ENCODE results near the gene NCF4. TPM values are rescaled to one million over a fixed set of nuclear protein-coding genes. Genes with fewer than 3 reads are reported as not detected.

NCF4 gene
- total RNA-seq, 1 experiment from 2014 or later, result not detected

DNA sequence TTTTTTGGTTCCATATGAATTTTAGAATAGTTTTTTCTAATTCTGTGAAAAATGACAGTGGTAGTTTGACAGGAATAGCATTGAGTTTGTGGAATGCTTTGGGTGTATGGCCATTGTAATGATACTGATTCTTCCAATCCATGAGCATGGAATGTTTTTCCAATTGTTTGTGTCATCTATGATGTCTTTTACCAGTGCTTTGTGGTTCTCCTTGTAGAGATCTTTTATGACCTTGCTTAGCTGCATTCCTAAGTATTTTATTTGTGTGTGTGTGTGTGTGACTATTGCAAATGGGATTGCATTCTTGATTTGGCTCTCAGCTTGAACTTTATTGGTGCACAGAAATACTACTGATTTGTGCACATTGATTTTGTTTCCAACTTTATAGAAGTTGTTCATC, 49.7 kb downstream of the NCF4 start:
- H4K20me1 ChIP-seq (ENCODE audit: control insufficient read depth, insufficient read depth, insufficient read length), result no peaks in the 10 kb centered on the region
- H3K79me2 ChIP-seq (ENCODE audit: insufficient read depth, low read length), result no peaks in the 10 kb centered on the region
- no peaks in the 10 kb centered on the region for H3K79me1 ChIP-seq (ENCODE audit: insufficient read depth, low read depth, low read length, poor library complexity, severe bottlenecking)
- H3K18ac ChIP-seq (ENCODE audit: insufficient read length, low read depth, low read length), result no peak overlapping the region
- H3K56ac ChIP-seq (ENCODE audit: insufficient read length, low read depth, low read length), result no peak overlapping the region
- DNase-seq, result no peak
- Mint-ChIP-seq H3K4me1 (peaks cover 30 to 41% of the 10 kb centered on the region in 2 experiments), H3K4me3 (no peak overlapping the region), H3K9me3 (peaks cover 0 to 8% of the 10 kb centered on the region in 2 experiments; a peak in 1 of 5 replicates), H3K27me3 (ENCODE audit: low read depth) (peaks cover 89% of the 10 kb centered on the region), H3K36me3 (ENCODE audit: insufficient read depth in 1 of 3, low read depth in 3 of 3) (no peaks in the 10 kb centered on the region), H3K27ac (no peak overlapping the region)
- H2BK120ac ChIP-seq (ENCODE audit: low read depth, low read length, poor library complexity, severe bottlenecking), result no peak overlapping the region
- H3K9me3 ChIP-seq (ENCODE audit: control insufficient read depth, low read depth, low read length), result no peaks in the 10 kb centered on the region
- H2AFZ ChIP-seq (ENCODE audit: low read length), result no peak overlapping the region
- no peak overlapping the region for H2BK15ac ChIP-seq (ENCODE audit: low read depth, low read length)
- H4K5ac ChIP-seq (ENCODE audit: insufficient read length, low read depth, low read length), result no peak overlapping the region
- H3K27ac ChIP-seq (ENCODE audit: insufficient read length, low read depth, low read length), result no peak overlapping the region
- no peak overlapping the region for H2BK5ac ChIP-seq (ENCODE audit: insufficient read length, low read length)
- no peak overlapping the region for H3T11ph ChIP-seq (ENCODE audit: low read length)
- no peak overlapping the region for H3K14ac ChIP-seq (ENCODE audit: insufficient read depth, low read length)
- H3K23me2 ChIP-seq (ENCODE audit: insufficient read length, low read depth, low read length, poor library complexity, severe bottlenecking), result no peaks in the 10 kb centered on the region
- H4K91ac ChIP-seq (ENCODE audit: insufficient read length, low read depth, low read length), result no peak overlapping the region
- no peak overlapping the region for H3K23ac ChIP-seq (ENCODE audit: insufficient read length, low read depth, low read length)
- no peak overlapping the region for H2AK5ac ChIP-seq (ENCODE audit: insufficient read length, low read length)
- H3K4ac ChIP-seq (ENCODE audit: low read depth, low read length), result no peak overlapping the region
- H2BK20ac ChIP-seq (ENCODE audit: low read depth, low read length, poor library complexity, severe bottlenecking), result no peak overlapping the region
- no peaks in the 10 kb centered on the region; the same call in 1 of the 2 replicates for H3K4me1 ChIP-seq (ENCODE audit: insufficient read depth, low read length)
- no peak overlapping the region for H3K4me2 ChIP-seq (ENCODE audit: insufficient read depth, insufficient read length, low read length)
- H4K8ac ChIP-seq (replicated peaks; ENCODE audit: insufficient read length, low read depth, low read length), result no peak overlapping the region
- H3K9ac ChIP-seq (ENCODE audit: extremely low read depth, insufficient read length, low read length), result no peak overlapping the region
- peaks cover 13% of the 10 kb centered on the region; the same call in 1 of the 2 replicates for H3K27me3 ChIP-seq (ENCODE audit: insufficient read depth, low read length)
- TF ChIP-seq, protein P1, sequence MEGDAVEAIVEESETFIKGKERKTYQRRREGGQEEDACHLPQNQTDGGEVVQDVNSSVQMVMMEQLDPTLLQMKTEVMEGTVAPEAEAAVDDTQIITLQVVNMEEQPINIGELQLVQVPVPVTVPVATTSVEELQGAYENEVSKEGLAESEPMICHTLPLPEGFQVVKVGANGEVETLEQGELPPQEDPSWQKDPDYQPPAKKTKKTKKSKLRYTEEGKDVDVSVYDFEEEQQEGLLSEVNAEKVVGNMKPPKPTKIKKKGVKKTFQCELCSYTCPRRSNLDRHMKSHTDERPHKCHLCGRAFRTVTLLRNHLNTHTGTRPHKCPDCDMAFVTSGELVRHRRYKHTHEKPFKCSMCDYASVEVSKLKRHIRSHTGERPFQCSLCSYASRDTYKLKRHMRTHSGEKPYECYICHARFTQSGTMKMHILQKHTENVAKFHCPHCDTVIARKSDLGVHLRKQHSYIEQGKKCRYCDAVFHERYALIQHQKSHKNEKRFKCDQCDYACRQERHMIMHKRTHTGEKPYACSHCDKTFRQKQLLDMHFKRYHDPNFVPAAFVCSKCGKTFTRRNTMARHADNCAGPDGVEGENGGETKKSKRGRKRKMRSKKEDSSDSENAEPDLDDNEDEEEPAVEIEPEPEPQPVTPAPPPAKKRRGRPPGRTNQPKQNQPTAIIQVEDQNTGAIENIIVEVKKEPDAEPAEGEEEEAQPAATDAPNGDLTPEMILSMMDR (conservative IDR thresholded peaks at IDR 0.05), result no peak
- H2BK12ac ChIP-seq (ENCODE audit: insufficient read length, low read depth, low read length), result no peak overlapping the region
